GM20431 (cell line): ENCODE measurements around the gene OR51Q1.

ENCODE experiments used
- in situ Hi-C: fragments of 300-500 bp; cut with MseI, MboI; formaldehyde crosslinking; loops from one replicate; pipeline ENCODE4 v1.15.0; 2020; ENCODE audit warnings: low sequenced_read_pairs; ENCODE audit not compliant: unreplicated experiment

OR51Q1 gene, protein sequence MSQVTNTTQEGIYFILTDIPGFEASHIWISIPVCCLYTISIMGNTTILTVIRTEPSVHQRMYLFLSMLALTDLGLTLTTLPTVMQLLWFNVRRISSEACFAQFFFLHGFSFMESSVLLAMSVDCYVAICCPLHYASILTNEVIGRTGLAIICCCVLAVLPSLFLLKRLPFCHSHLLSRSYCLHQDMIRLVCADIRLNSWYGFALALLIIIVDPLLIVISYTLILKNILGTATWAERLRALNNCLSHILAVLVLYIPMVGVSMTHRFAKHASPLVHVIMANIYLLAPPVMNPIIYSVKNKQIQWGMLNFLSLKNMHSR

DNA sequence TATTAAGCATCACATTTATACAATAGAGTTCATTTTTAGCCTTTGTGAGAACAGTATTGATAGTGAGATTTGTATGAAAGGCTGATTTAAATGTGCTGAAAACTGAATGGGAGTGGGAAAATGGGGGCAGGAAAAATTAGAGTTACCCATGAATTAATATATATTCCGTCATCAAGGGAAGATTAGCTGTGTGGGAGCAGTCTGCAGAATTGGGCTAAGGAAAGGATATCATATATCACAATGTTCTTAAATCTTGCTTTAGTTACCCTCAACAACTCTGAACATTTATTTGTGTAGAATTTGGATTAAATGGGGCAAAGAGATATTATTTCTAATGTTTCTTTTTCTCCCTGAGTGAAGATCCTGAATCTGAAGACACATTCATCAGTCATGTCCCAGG lies at the start of gene OR51Q1:
Gene OR51Q1 (plus strand): TSS at position 301 of the 400 bp plus-strand sequence. CDS start 90 bp downstream, at position 391.
- in situ Hi-C loops: no loop called here

DNA sequence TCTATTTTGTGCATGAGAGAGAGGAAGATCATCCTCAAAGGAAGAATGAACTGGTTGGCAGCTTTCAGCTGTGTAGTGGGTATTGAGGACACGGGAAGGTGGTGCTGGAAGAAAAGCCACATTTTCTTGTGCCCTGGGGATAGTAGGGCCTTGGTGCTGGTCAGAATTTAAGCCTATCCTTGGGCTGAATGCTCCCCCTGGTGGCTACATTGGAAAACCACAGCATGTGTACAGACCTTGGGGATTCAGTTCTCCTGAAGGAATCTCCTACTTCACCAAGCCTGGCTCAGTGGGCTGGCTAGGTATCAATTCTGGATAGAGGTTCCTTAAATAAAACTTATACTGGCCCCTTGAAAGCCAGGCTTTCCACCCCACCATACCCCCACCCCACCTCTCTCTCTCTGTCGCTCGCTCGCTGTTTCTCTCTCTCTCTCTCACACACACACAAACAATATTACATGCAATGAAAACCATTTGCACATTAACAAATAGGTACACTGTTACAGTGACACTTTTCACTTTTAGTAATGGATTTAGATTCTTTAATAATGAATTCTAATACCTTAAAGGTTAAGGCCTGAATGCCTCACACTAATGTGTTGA lies 41.1 kb upstream of the OR51Q1 start:
- in situ Hi-C loops: loop anchor here (25.0 kb wide), 1 partner anchor 269 kb away; no protein-coding TSS in a partner anchor

DNA sequence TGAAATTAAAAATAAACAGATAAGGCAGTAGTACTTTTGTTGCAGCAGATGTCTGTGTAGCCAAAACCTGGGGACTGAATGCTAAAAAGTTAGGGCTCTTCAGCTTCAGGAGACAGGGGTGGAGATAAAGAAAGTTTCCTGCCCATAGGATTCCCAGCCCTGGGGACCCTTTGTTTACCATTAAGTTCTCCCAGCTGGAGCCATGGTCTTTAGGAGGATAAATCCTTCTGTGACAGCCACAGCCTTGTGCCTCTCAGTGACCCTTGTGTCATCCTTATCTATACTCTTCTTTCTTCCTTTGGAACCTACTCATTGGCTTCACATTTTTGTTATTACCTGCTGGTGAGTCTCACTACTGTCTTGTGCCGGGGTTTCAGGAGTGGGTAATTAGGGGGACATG lies 38.3 kb upstream of the OR51Q1 start, which contains the start of gene OR51M1:
Gene OR51M1 (plus strand): TSS at position 237 of the 400 bp plus-strand sequence. CDS start 5,587 bp downstream, outside the sequence.
- in situ Hi-C loops: loop anchor here (25.0 kb wide), 1 partner anchor 271 kb away; no protein-coding TSS in a partner anchor

DNA sequence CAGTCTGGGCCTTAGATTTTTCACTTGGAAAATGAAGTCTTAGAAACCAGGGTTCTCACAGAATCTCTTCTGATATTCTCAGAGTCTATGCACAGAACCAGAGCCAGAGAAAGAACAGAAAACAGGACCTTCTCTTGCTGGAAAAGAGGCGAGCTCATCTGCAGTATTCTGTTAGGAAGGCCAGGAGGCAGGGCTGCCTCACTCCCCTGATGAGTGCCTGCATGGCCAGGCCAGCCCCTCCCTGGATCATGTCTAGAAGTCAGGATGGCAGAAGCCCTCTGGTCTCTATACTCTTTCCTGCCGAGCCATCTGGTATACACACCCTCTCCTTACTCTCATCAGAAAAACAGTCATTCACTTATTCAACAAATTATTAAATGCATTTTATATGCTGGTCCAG lies 37.6 kb upstream of the OR51Q1 start:
- in situ Hi-C loops: loop anchor here (25.0 kb wide), 1 partner anchor 272 kb away; no protein-coding TSS in a partner anchor

DNA sequence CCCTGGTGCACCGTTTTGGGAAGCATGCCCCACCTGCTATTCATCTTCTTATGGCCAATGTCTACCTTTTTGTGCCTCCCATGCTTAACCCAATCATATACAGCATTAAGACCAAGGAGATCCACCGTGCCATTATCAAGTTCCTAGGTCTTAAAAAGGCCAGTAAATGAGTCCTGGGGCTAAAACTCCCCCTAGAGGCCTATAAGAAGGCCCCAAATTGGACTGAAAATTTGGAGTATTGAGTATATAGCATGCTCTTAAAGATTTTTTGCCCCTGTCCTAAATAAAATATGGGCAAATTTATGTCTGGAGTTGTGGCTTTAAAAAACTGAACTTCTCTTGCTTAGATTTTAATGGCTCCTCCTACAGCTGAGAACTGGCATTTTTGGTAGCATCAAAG lies 31.7 kb upstream of the OR51Q1 start:
- in situ Hi-C loops: loop anchor here (25.0 kb wide), 1 partner anchor 278 kb away; no protein-coding TSS in a partner anchor

DNA sequence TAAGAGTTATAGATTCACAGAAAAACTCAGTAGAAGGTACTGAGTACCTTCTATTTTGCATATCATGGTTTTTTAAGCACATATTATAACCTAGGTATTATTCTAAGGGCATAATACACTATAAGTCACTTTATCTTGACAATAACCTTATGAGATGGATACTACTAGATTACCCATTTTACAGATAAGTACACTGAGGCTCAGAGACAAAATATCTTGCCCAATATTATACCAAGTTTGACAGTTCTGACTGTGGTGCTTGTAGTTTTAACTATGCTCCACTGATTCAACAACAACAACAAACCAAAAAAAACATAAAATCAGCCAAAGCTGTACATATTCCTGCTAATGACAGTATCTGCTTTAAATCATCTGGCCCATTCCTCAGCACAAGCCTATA lies 27.8 kb upstream of the OR51Q1 start:
- in situ Hi-C loops: loop anchor here (25.0 kb wide), 1 partner anchor 282 kb away; no protein-coding TSS in a partner anchor

DNA sequence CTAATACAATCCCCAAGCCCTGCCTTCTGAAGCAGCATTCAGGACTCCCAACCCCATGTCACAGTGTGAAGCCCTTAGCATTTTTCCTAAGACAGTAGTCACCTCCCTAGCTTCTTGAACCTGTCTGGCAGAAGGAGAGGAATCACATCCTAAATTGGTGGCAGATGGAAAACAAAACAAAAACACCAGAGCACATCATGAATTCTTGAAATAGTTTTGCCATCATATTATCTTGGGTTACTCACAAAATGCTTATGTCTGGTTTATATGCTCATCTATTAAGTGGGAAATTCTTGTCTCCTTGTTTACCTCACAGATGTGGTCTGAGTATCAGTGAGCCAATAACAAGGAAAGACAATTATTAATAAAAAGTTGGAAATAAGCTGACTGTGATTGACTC lies 23.0 kb upstream of the OR51Q1 start:
- in situ Hi-C loops: loop anchor here (25.0 kb wide), 1 partner anchor 287 kb away; no protein-coding TSS in a partner anchor

DNA sequence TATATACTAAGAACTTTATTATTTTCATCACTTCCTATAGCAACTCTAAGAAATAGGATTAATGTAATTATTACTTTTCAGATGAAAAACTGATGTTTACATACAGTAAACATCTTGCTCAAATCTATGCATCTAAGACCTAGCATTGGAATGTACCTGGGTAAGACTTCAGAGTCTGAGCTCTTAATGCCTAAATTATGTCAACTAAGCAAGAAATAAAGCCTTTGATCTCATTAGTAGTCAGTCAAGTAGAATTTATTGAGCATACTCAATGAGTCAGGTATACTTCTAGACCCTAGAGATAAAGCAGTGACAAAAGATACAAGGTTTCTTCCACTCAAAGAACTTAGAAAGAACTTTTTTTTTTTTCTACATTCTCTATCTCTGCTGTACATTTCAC lies 16.7 kb upstream of the OR51Q1 start:
- in situ Hi-C loops: no loop called here

DNA sequence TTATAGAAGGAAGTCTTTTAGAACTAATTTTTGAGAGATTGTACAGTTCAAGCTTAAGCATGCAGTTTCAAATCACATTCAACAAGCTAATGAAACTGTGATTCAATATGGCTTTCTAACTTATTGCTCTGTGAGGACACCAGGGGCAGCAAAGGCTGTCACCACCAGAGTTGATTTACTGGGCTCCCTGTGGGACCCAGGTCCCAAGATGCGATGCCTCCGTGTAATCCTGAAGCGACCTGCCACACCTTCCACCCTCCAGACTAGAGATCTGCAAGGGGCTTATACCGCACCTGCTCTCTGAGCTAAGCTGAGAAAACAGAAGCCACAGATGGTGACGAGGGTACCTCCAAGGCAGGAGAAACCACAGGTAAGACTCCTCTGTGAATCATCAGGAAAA lies 918 bp upstream of the OR51Q1 start:
- in situ Hi-C loops: no loop called here

DNA sequence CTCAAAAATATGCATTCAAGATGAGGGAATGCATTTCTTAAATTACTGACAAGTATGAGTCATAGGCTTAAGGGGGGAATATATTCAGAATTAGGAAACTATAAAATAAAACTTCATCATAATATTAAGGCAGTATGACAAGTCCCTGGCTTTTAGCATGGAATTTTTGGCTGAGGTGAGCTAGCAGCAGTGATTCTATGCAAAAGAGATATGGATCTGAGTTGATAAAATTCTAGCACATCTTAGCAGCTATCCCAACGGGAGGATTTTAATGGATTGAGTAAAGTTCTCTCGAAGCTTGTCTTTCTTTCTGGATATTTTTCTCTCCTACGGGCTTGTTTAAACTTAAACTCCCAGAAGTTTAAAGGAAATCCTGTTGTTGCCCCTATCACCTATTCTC lies 1.2 kb downstream of the OR51Q1 start:
- in situ Hi-C loops: no loop called here

DNA sequence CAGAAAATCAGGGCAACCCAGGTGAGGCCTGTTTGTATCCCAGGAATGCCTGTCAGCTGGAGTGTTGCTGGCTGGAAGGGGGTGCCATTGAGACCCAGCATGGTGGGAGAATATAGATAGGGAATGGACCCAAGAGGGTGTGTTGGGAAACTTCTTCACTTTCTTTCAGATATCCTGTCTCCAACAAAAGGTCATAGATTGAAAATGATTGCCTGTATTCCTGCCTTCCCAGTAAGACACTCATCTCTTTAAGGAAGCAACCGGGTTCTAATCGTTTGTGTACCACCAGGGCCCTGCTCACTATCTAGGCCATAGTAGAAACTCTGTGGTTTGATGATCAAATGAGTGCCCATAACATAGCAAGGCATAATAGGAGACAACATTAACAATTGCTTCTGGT lies 19.5 kb downstream of the OR51Q1 start, which contains the start of gene OR51I1:
Gene OR51I1 (minus strand): TSS at position 101 of the 400 bp plus-strand sequence. CDS start 0 bp downstream, at position 101.
- in situ Hi-C loops: no loop called here

DNA sequence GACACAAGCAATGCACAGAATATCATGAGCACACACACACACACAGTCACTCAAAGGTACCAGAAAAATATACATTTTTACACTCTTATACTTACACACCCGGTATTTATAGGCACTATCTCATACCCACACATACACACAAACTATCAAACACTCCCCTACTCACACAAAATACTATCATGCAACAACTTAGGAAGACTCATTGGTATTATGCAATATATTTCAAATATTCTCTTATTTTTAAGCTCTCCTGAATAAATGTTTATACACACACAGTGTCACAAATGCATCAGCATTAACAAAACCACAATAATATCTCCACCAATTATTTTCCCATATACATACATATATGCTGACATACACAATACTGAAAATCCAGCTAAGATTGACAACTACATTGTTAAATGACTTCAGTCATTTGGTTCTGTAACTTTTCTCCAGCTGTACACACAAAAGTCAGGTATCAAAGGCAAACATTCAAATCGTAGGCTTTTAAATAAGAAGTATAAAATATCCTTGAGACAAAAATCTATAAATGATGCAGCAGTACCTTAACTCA lies 22.0 kb downstream of the OR51Q1 start:
- in situ Hi-C loops: no loop called here

DNA sequence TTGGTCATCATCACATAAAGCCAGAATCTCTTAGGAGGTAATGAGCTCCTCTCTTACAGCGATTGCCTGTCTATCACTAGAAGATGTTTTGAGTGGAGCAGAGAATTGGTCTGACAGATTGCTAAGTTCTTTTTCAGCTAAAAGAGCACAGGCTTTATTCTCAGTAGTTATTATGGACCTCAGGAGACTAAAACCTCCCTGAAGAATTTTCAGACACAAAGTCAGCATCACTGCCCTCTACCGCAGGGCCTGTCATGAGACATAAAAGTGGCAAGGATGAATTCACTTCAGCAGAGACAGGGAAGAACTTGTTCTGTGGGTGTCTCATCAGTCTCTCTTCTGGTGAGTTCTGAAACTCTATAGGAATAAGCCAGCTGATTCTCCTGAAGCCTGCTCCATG lies 27.1 kb downstream of the OR51Q1 start, which contains the start of gene OR51I2:
Gene OR51I2 (plus strand): TSS at position 301 of the 400 bp plus-strand sequence. CDS start 4,166 bp downstream, outside the sequence.
- in situ Hi-C loops: no loop called here

DNA sequence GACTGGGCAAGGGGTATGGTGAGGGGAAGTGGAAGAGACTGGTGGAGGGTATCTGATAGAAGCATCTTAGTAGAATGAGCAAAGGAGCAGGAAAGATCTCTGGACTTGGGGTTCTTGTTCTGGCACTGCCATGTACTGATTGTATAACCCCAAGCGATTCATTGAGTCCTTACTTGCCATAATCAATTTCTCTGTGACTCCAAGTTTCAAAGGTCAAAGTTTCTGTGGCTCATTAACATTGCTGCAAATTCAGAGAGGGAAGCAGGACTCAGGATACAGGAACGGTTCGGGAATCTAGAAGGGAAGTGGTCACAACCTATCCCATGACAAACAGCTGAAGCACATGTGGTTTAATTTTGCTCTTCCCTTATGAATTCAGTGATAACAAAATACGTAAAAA lies 27.5 kb downstream of the OR51Q1 start:
- in situ Hi-C loops: no loop called here

DNA sequence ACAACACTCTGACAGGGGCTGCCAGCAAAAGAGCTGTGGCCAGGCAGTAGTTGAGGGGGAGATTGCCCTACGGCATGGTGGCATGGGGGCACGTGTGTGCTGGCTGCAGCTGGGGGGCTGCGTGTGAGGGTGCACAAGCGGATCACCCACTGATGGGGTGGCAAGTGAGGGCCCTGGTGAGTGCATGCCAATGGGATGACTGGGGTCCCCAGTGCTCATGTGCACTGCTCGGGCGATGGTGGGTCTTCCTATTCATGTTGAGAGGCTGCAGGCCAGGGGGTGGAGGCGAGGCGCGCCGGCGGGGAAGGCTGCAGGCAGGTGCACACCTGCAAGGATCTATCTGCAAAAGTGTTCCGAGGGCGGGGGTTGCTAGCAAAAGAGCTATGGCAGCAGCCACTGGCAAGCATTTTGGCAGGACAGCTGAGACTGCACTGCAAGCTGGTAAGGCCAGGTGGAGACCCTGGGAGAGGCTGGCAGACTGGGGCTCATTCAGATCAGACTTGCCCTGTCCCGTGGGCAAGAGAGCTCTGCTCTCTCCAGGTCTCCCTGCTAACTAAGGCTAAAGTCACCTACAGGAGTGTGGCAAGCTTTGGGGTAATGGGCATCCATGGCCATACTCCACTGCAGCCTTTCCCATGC lies 39.2 kb downstream of the OR51Q1 start:
- in situ Hi-C loops: no loop called here

DNA sequence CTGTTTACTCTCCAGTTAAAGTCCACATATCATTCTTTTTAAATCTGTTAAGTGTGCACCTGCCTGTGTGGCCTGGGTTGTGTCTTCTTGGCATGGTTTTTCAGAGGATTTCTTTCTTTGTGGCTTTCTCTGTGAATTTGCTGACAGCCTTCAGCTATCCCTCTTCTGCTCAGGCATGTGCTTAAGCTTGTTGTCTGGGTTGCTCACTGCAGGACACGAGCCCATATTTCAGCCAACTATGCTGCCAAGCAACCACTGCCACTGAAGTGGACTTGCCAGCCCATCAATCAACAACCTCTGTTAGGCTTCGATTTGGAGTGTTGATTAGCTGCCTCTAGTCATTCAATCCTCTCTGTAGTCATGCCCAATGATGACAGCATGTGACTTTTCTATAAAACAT lies 45.6 kb downstream of the OR51Q1 start:
- in situ Hi-C loops: no loop called here
